ENCODE data around the gene ZNF83.
"Not testable (repeated sequence)": the region's sequence is repeated elsewhere in the genome, so short reads cannot be mapped to it uniquely, and the experiment has no call there.

Gene ZNF83

DNA sequence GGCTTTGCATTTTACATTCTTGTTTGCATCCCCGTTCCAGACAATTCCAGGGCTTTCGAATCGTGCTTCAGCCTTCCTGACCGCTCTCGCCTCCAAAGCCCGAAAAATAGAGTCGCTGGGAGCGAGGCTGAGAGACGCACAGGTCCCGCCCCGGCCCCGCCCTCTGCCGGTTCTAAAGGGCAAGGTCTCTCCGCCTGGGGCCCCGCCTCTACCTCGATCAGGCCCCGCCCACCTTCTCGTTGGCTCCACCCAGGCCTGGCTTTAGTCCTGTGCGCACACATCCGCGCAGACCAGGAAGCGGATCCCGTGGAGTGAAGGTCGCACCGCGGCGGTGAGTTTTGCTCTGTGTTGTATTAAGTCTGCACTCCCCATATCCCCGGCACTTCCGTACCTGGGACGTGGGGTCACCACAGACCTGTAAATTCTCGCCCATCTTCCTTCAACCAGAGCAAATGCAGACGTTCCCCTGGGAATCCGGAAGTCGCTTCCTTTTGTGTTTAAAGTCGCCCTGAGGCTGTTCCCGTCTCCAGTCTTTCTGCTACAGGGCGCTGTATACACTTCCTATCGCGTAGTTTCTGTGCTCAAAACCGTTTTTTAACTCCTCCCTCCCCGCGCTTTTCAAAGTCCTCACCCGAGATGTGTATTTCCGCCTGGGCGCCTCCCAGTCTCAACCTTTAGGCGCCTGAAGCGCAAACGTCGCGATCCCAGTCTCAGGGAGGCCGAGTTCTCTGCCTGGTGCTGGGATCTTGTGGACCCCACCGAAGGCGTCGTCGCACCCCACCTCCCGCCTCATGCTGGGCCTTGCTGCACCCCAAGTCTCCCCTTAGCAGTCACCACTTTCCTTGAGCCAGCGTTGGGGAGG is 67.9 kb downstream of the ZNF83 start, which contains the start of gene ZNF701:
Gene ZNF701, plus strand, starts transcription at position 288 of the 862 bp plus-strand sequence. CDS start 3,861 bp downstream, outside the sequence.
- DNase-seq (ENCODE audit: low read depth in 2 of 3, low spot score in 1 of 3) = peak; percentile 88 to 96 (median 93)

- DNase-seq (ENCODE audit: low read depth in 2 of 3, low spot score in 1 of 3) = not testable (repeated sequence)
Measured at GRCh38 chr19:52569638-52569999, 68.5 kb downstream of the ZNF83 start.

- DNase-seq (ENCODE audit: low read depth in 2 of 3, low spot score in 1 of 3) = no peak
Measured at GRCh38 chr19:52567921-52568320, 70.2 kb downstream of the ZNF83 start.

GRCh38 chr19:52566588-52566987 is 71.6 kb downstream of the ZNF83 start:
- DNase-seq (ENCODE audit: low read depth in 2 of 3, low spot score in 1 of 3) = no peak

- DNase-seq (ENCODE audit: low read depth in 2 of 3, low spot score in 1 of 3) = no peak
Measured at GRCh38 chr19:52566121-52566520, 72.0 kb downstream of the ZNF83 start.
